Hindlimb muscle (tissue), 1 donor: ENCODE data around the gene COL4A1. TPM values are rescaled to one million over a fixed set of nuclear protein-coding genes. Genes with fewer than 3 reads are reported as not detected.

Source experiments
- DNase-seq: peaks from one replicate; pipeline ENCODE4 v3.0.0-alpha.2; 2013
- polyA plus RNA-seq: library from polyadenylated mRNA; unstranded; fragments of 120-200 nt; gene quantifications from one replicate; pipeline ENCODE4 v1.2.1, GENCODE V29; 2013; ENCODE audit not compliant: insufficient read length

COL4A1 gene
- 706 TPM for polyA plus RNA-seq

GRCh38 chr13:110306960-110307766, at the start of gene COL4A1, which contains the start of gene COL4A2:
TSS of gene COL4A1 (minus strand) at chr13:110307157. CDS start at chr13:110307027, 130 bp downstream.
TSS of gene COL4A2 (plus strand) at chr13:110307284. CDS start at chr13:110307904, 620 bp downstream.
- peak; percentile 84 for DNase-seq

- no peak for DNase-seq
Measured at GRCh38 chr13:110356362-110356761, 49.4 kb upstream of the COL4A1 start.

GRCh38 chr13:110354715-110355473, 47.9 kb upstream of the COL4A1 start:
- DNase-seq: no peak

GRCh38 chr13:110354123-110354627, 47.2 kb upstream of the COL4A1 start:
- no peak for DNase-seq

GRCh38 chr13:110353339-110353977, 46.5 kb upstream of the COL4A1 start:
- no peak for DNase-seq

GRCh38 chr13:110352735-110353134, 45.8 kb upstream of the COL4A1 start:
- DNase-seq: no peak

GRCh38 chr13:110351636-110352420, 44.9 kb upstream of the COL4A1 start:
- DNase-seq: no peak

- DNase-seq: no peak
Measured at GRCh38 chr13:110350509-110350908, 43.6 kb upstream of the COL4A1 start.

GRCh38 chr13:110350049-110350448, 43.1 kb upstream of the COL4A1 start:
- peak; percentile 65 for DNase-seq

GRCh38 chr13:110349239-110349638, 42.3 kb upstream of the COL4A1 start:
- no peak for DNase-seq

GRCh38 chr13:110348309-110349105, 41.5 kb upstream of the COL4A1 start:
- DNase-seq: no peak

GRCh38 chr13:110347535-110348308, 40.8 kb upstream of the COL4A1 start:
- no peak for DNase-seq

GRCh38 chr13:110347088-110347487, 40.1 kb upstream of the COL4A1 start:
- DNase-seq: no peak

GRCh38 chr13:110346661-110347067, 39.7 kb upstream of the COL4A1 start:
- DNase-seq: no peak

- no peak for DNase-seq
Measured at GRCh38 chr13:110345701-110346100, 38.7 kb upstream of the COL4A1 start.

- no peak for DNase-seq
Measured at GRCh38 chr13:110345266-110345665, 38.3 kb upstream of the COL4A1 start.

- no peak for DNase-seq
Measured at GRCh38 chr13:110344320-110344719, 37.4 kb upstream of the COL4A1 start.

GRCh38 chr13:110343241-110343865, 36.4 kb upstream of the COL4A1 start:
- DNase-seq: no peak

- no peak for DNase-seq
Measured at GRCh38 chr13:110342474-110342873, 35.5 kb upstream of the COL4A1 start.
